H1 (cell line): ENCODE results near the gene CBX4. TPM values are rescaled to one million over a fixed set of nuclear protein-coding genes. Genes with fewer than 3 reads are reported as not detected.

Source experiments
- CTCF ChIA-PET: fragments of 300-600 bp; sonication (Branson Sonifier 250); formaldehyde crosslinking; loops from one replicate; lab custom pipeline; 2021; ENCODE audit not compliant: partially characterized antibody; lab: Charles Lee
- POLR2A ChIA-PET: fragments of 300-600 bp; sonication (Branson Sonifier 250); formaldehyde crosslinking; loops from one replicate; lab custom pipeline; 2021; ENCODE audit warnings: inconsistent platforms; ENCODE audit not compliant: partially characterized antibody; lab: Charles Lee
- DNase-seq, 2 experiments: peaks; one replicate each; pipeline versions ENCODE4 v3.0.0 to v3.0.0-alpha.2; 2010 to 2022; ENCODE audit warnings: low spot score in 2 of 2, low read depth in 1 of 2, mixed read lengths in 1 of 2
- FAIRE-seq: peaks from 2 replicates; lab custom pipeline; 2011; peaks lifted over from hg19 to GRCh38; lab: Jason Lieb, UNC
- H2AFZ ChIP-seq: 2 replicates; pipeline ENCODE4 v1.8.1; 2012; ENCODE audit warnings: low read length, inconsistent platforms
- H2AK5ac ChIP-seq: 2 replicates; pipeline ENCODE4 v1.6.1; 2013; ENCODE audit warnings: low read depth, low read length
- H2BK120ac ChIP-seq: replicated peaks from 2 replicates; pipeline ENCODE3; 2013; ENCODE audit warnings: low read depth, low read length, inconsistent platforms
- H2BK12ac ChIP-seq: 2 replicates; pipeline ENCODE4 v1.6.1; 2013; ENCODE audit warnings: low read depth, low read length
- H2BK15ac ChIP-seq: 2 replicates; pipeline ENCODE4 v1.6.1; 2013; ENCODE audit warnings: low read length
- H2BK20ac ChIP-seq: 2 replicates; pipeline ENCODE4 v1.6.1; 2013; ENCODE audit warnings: low read length
- H2BK5ac ChIP-seq: 2 replicates; pipeline ENCODE4 v1.6.1; 2013; ENCODE audit warnings: low read depth, low read length
- H3K14ac ChIP-seq: 2 replicates; pipeline ENCODE4 v1.6.1; 2013; ENCODE audit warnings: inconsistent platforms; ENCODE audit not compliant: insufficient read length
- H3K18ac ChIP-seq: 2 replicates; pipeline ENCODE4 v1.6.1; 2013; ENCODE audit warnings: low read length; ENCODE audit errors: extremely low read depth
- H3K23ac ChIP-seq: 2 replicates; pipeline ENCODE4 v1.6.1; 2013; ENCODE audit warnings: inconsistent platforms; ENCODE audit not compliant: insufficient read length
- H3K23me2 ChIP-seq: 2 replicates; pipeline ENCODE4 v1.6.1; 2013; ENCODE audit warnings: low read depth, low read length
- H3K27ac ChIP-seq: 2 replicates; pipeline ENCODE4 v1.6.1; 2011; ENCODE audit warnings: low read depth, low read length, inconsistent platforms
- H3K27me3 ChIP-seq, 4 experiments: replicated peaks in 1 of 4; 1 replicate in 1 of 4; 2 replicates in 3 of 4; pipeline versions ENCODE4 v1.6.1 to v1.8.1; 2011 to 2013; ENCODE audit warnings: low read length in 3 of 4, mild to moderate bottlenecking in 3 of 4, inconsistent platforms in 2 of 4, mixed read lengths in 2 of 4, moderate library complexity in 1 of 4; ENCODE audit not compliant: control insufficient read depth in 3 of 4, insufficient read depth in 3 of 4; ENCODE audit errors: extremely low read depth in 1 of 4
- H3K36me3 ChIP-seq, 4 experiments: 2 replicates each; pipeline versions ENCODE4 v1.6.1 to v1.8.1; 2011 to 2013; ENCODE audit warnings: mild to moderate bottlenecking in 4 of 4, low read length in 3 of 4, moderate library complexity in 2 of 4, control low read depth in 1 of 4, inconsistent platforms in 1 of 4; ENCODE audit not compliant: insufficient read depth in 4 of 4, control insufficient read depth in 2 of 4
- H3K4ac ChIP-seq: replicated peaks from 2 replicates; pipeline ENCODE3; 2013; ENCODE audit warnings: low read length, low read depth, mixed read lengths, inconsistent platforms; ENCODE audit not compliant: insufficient read length
- H3K4me1 ChIP-seq, 4 experiments: replicated peaks in 1 of 4; 1 replicate in 1 of 4; 2 replicates in 3 of 4; pipeline versions ENCODE4 v1.6.1 to v1.8.1; 2011 to 2013; ENCODE audit warnings: low read length in 3 of 4, inconsistent platforms in 2 of 4, mixed read lengths in 1 of 4; ENCODE audit not compliant: insufficient read depth in 4 of 4, control insufficient read depth in 3 of 4
- H3K4me2 ChIP-seq, 2 experiments: 2 replicates each; pipeline versions ENCODE4 v1.6.1 to v1.8.1; 2011 to 2013; ENCODE audit warnings: low read depth in 2 of 2, low read length in 2 of 2, control low read depth in 1 of 2, inconsistent platforms in 1 of 2, mild to moderate bottlenecking in 1 of 2; ENCODE audit not compliant: insufficient read depth in 1 of 2
- H3K4me3 ChIP-seq, 4 experiments: fragments of 200-600, 300-600 bp in 1 of 4; sonication (generic), shearing (Covaris generic), sonication (Bioruptor Twin) in 1 of 4; 2 replicates each; pipeline versions ENCODE4 v1.5.1 to v1.8.1; 2011 to 2016; ENCODE audit warnings: low read length in 4 of 4, low read depth in 3 of 4, control low read depth in 2 of 4, inconsistent platforms in 2 of 4, mild to moderate bottlenecking in 2 of 4, mixed read lengths in 1 of 4, moderate library complexity in 1 of 4; ENCODE audit not compliant: insufficient read depth in 2 of 4; ENCODE audit errors: extremely low read depth in 1 of 4
- H3K56ac ChIP-seq: replicated peaks from 2 replicates; pipeline ENCODE3; 2013; ENCODE audit warnings: low read depth, mild to moderate bottlenecking, mixed read lengths, low read length, inconsistent platforms; ENCODE audit not compliant: insufficient read length
- H3K79me1 ChIP-seq: 2 replicates; pipeline ENCODE4 v1.6.1; 2013; ENCODE audit warnings: low read depth, low read length, control low read depth
- H3K79me2 ChIP-seq, 2 experiments: 2 replicates each; pipeline versions ENCODE4 v1.6.1 to v1.8.1; 2012 to 2013; ENCODE audit warnings: low read length in 2 of 2, mild to moderate bottlenecking in 2 of 2, inconsistent platforms in 1 of 2; ENCODE audit not compliant: insufficient read depth in 2 of 2, control insufficient read depth in 1 of 2
- H3K9ac ChIP-seq, 4 experiments: replicated peaks in 1 of 4; 1 replicate in 1 of 4; 2 replicates in 3 of 4; pipeline versions ENCODE4 v1.6.1 to v1.8.1; 2011 to 2013; ENCODE audit warnings: low read depth in 3 of 4, low read length in 3 of 4, control low read depth in 2 of 4, mild to moderate bottlenecking in 2 of 4, moderate library complexity in 2 of 4, inconsistent platforms in 1 of 4; ENCODE audit errors: extremely low read depth in 1 of 4
- H3K9me3 ChIP-seq, 2 experiments: 2 replicates each; pipeline versions ENCODE4 v1.6.1 to v1.8.1; 2012 to 2013; ENCODE audit warnings: mild to moderate bottlenecking in 2 of 2, moderate library complexity in 2 of 2, control low read depth in 1 of 2, inconsistent platforms in 1 of 2, low read depth in 1 of 2, low read length in 1 of 2, mixed read lengths in 1 of 2; ENCODE audit not compliant: insufficient read depth in 2 of 2
- H4K20me1 ChIP-seq, 2 experiments: replicated peaks in 1 of 2; 2 replicates each; pipeline versions ENCODE3 to v1.8.1; 2011 to 2013; ENCODE audit warnings: inconsistent platforms in 2 of 2, low read length in 2 of 2, mild to moderate bottlenecking in 1 of 2; ENCODE audit not compliant: insufficient read depth in 2 of 2, control insufficient read depth in 1 of 2
- H4K5ac ChIP-seq: 2 replicates; pipeline ENCODE4 v1.6.1; 2013; ENCODE audit warnings: low read length, low read depth, mixed read lengths, inconsistent platforms; ENCODE audit not compliant: insufficient read length
- H4K8ac ChIP-seq: 2 replicates; pipeline ENCODE4 v1.8.0; 2013; ENCODE audit warnings: mild to moderate bottlenecking, moderate library complexity, low read length, inconsistent platforms; ENCODE audit not compliant: insufficient read depth; ENCODE audit errors: extremely low read depth
- H4K91ac ChIP-seq: replicated peaks from 2 replicates; pipeline ENCODE3; 2013; ENCODE audit warnings: low read length, mixed read lengths, inconsistent platforms; ENCODE audit not compliant: insufficient read length
- ASH2L ChIP-seq: fragments of 200-600, 300-600 bp; sonication (generic); IDR thresholded peaks from one replicate; pipeline ENCODE4 v1.7.1; 2017; ENCODE audit warnings: low read length
- EGR1 ChIP-seq: IDR thresholded peaks from 2 replicates; pipeline ENCODE4 v1.6.1; 2011; ENCODE audit warnings: low read depth, low read length, borderline replicate concordance
- EZH2 ChIP-seq: fragments of 200-600 bp; sonication (generic); IDR thresholded peaks from 2 replicates; pipeline ENCODE4 v1.7.1; 2012; ENCODE audit warnings: low read depth, mild to moderate bottlenecking, moderate library complexity, low read length, inconsistent platforms; ENCODE audit not compliant: severe bottlenecking
- SIX5 ChIP-seq: IDR thresholded peaks from 2 replicates; pipeline ENCODE4 v1.6.1; 2011; ENCODE audit warnings: mild to moderate bottlenecking, low read depth, low read length
- SUZ12 ChIP-seq: fragments of 200-600 bp; sonication (generic); IDR thresholded peaks from 2 replicates; pipeline ENCODE4 v1.6.1; 2012; ENCODE audit warnings: mild to moderate bottlenecking, inconsistent platforms, low read length, moderate library complexity, mixed read lengths
- ZNF274 ChIP-seq: IDR thresholded peaks from 2 replicates; pipeline ENCODE4 v1.7.0; 2012; ENCODE audit warnings: low read length, borderline replicate concordance; ENCODE audit errors: extremely low read depth
- WGBS, 2 experiments: shearing (Covaris generic) in 1 of 2; methylation state at CpG; one replicate each; pipeline versions ENCODE4 v1.1.6 to v1.1.7; 2013 to 2015; ENCODE audit warnings: low lambda C conversion rate in 2 of 2, mixed read lengths in 2 of 2, inconsistent platforms in 1 of 2, low coverage in 1 of 2, missing lambda C conversion rate in 1 of 2; ENCODE audit not compliant: insufficient replicate concordance in 2 of 2, insufficient coverage in 1 of 2, insufficient read length in 1 of 2; ENCODE audit errors: extremely low coverage in 1 of 2, missing lambda C conversion rate in 1 of 2; 5-methylcytosine and 5-hydroxymethylcytosine counted together
- polyA plus RNA-seq, 7 experiments: library from polyadenylated mRNA; depleted of rRNA in 3 of 7; stranded (reverse) in 5 of 7; unstranded in 2 of 7; fragments of >200 nt in 5 of 7; fragments of 200-250 nt in 2 of 7; gene quantifications; 1 replicate in 5 of 7; 2 replicates in 1 of 7; 4 replicates in 1 of 7; pipeline versions ENCODE4 v1.2.1 to v1.2.3, GENCODE V29; 2011 to 2013; ENCODE audit warnings: missing spikeins in 2 of 7, mixed read lengths in 2 of 7
- total RNA-seq: library from RNA; stranded (reverse); fragmentation: NEBNext Ultra II Directional; extraction: Animal tissue kit (Norgen Biotek cat#: 25700); gene quantifications from 2 replicates; pipeline ENCODE4 v1.2.1, GENCODE V29; 2021
- TF ChIP-seq, protein P1 (sequence below), 3 experiments: IDR thresholded peaks; 1 replicate in 2 of 3; 2 replicates in 1 of 3; pipeline versions ENCODE4 v1.5.1 to v1.6.1; 2011; ENCODE audit warnings: low read length in 3 of 3, mild to moderate bottlenecking in 3 of 3, inconsistent platforms in 2 of 3, low read depth in 1 of 3, moderate library complexity in 1 of 3; ENCODE audit not compliant: insufficient read depth in 1 of 3; ENCODE audit errors: control extremely low read depth in 1 of 3
- TF ChIP-seq, protein P2 (sequence below): IDR thresholded peaks from 2 replicates; pipeline ENCODE4 v1.6.1; 2012; ENCODE audit warnings: inconsistent platforms

CBX4 gene
- total and polyA plus RNA-seq, 2 of the 8 experiments (the other 6 are each of a cell fraction or from before 2014, with no cell fraction given): 1.8 to 4.0 TPM

GRCh38 chr17:79808763-79809529 is 30.3 kb downstream of the CBX4 start:
- Histone ChIP-seq H2BK15ac (peak overlapping the region; percentile 94; the same call in 1 of the 2 replicates), H2BK5ac (no peak overlapping the region), H3K36me3 (peaks cover 0 to 4% (median 0%) of the 10 kb centered on the region in 4 experiments; a peak in 1 of 8 replicates), H3K23me2 (peaks cover 5% of the 10 kb centered on the region), H2BK20ac (0 out of 2 replicates have a peak overlapping the region, but pooled peaks have one; percentile 15), H3K56ac (no peak overlapping the region), H2AK5ac (no peak overlapping the region), H4K20me1 (peaks cover 0 to 35% of the 10 kb centered on the region in 2 experiments), H3K27ac (no peak overlapping the region), H2BK12ac (peak overlapping the region; percentile 96), H3K4me1 (peaks cover 0 to 58% (median 41%) of the 10 kb centered on the region in 4 experiments; a peak in 6 of 7 replicates), H3K9ac (peak overlapping the region in 1 of 4 experiments; percentile 39; a peak in 2 of 7 replicates), H3K14ac (no peak overlapping the region), H4K8ac (peak overlapping the region; percentile 31; the same call in 1 of the 2 replicates), H4K5ac (no peak overlapping the region), H3K18ac (peak overlapping the region; percentile 83), H2BK120ac (no peak overlapping the region), H3K9me3 (no peaks in the 10 kb centered on the region), H3K4ac (no peak overlapping the region), H4K91ac (peak overlapping the region; percentile 48), H3K27me3 (peaks cover 82 to 95% (median 93%) of the 10 kb centered on the region in 4 experiments), H3K4me3 (peak overlapping the region in 1 of 4 experiments; percentile 28; a peak in 1 of 8 replicates), H2AFZ (no peak overlapping the region), H3K79me1 (no peaks in the 10 kb centered on the region), H3K23ac (no peak overlapping the region), H3K4me2 (peak overlapping the region; percentile 51 to 63; a peak in 3 of 4 replicates), H3K79me2 (no peaks in the 10 kb centered on the region)
- WGBS, 2 experiments: 26% methylated on average over 20 of the region's 20 CpGs; no CpG with 5 or more reads in 1 of the 2 experiments
- CTCF ChIA-PET: interaction anchor here (0.7 to 19.1 kb wide), 38 partner anchors 10 to 293 kb away, joined by 3 to 576 read pairs (median 5); partner anchors contain the start of genes CBX4, CBX8 and GAA
- POLR2A ChIA-PET: interaction anchor here (0.7 to 24.0 kb wide), 12 partner anchors 9 to 183 kb away, joined by 3 to 374 read pairs (median 4); partner anchors contain the start of genes CBX4 and CBX8
- FAIRE-seq (peak; percentile 84), DNase-seq (peak in 1 of 2 experiments; percentile 67)
- TF ChIP-seq EGR1 (no peak), EZH2 (peak; percentile 81), ASH2L (peak; percentile 26), SUZ12 (peak; percentile 33; the same call in 1 of the 2 replicates), ZNF274 (no peak), SIX5 (no peak)
- TF ChIP-seq, protein P1, sequence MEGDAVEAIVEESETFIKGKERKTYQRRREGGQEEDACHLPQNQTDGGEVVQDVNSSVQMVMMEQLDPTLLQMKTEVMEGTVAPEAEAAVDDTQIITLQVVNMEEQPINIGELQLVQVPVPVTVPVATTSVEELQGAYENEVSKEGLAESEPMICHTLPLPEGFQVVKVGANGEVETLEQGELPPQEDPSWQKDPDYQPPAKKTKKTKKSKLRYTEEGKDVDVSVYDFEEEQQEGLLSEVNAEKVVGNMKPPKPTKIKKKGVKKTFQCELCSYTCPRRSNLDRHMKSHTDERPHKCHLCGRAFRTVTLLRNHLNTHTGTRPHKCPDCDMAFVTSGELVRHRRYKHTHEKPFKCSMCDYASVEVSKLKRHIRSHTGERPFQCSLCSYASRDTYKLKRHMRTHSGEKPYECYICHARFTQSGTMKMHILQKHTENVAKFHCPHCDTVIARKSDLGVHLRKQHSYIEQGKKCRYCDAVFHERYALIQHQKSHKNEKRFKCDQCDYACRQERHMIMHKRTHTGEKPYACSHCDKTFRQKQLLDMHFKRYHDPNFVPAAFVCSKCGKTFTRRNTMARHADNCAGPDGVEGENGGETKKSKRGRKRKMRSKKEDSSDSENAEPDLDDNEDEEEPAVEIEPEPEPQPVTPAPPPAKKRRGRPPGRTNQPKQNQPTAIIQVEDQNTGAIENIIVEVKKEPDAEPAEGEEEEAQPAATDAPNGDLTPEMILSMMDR (IDR thresholded peaks at IDR 0.05; ENCODE audit: control extremely low read depth in 1 of 3, insufficient read depth in 1 of 3, low read depth in 1 of 3, low read length in 3 of 3): peak; percentile 56 to 82 (median 77)
- TF ChIP-seq, protein P2, sequence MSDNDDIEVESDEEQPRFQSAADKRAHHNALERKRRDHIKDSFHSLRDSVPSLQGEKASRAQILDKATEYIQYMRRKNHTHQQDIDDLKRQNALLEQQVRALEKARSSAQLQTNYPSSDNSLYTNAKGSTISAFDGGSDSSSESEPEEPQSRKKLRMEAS: peak; percentile 79
